GM10266 (cell line): ENCODE data around the gene WDR91.

Experiments used
- DNase-seq: peaks from one replicate; pipeline ENCODE4 v3.0.0; 2012; ENCODE audit errors: extremely low spot score
- CTCF ChIP-seq: IDR thresholded peaks from 2 replicates; pipeline ENCODE4 v1.5.1; 2012; ENCODE audit warnings: mild to moderate bottlenecking, low read depth; ENCODE audit not compliant: control insufficient read depth, insufficient read depth; ENCODE audit errors: missing control alignments

WDR91 gene

GRCh38 chr7:135164357-135165061 lies 46.8 kb downstream of the WDR91 start:
- no peak for DNase-seq
- no peak for TF ChIP-seq CTCF

GRCh38 chr7:135162382-135163001 lies 48.8 kb downstream of the WDR91 start:
- DNase-seq = no peak
- TF ChIP-seq CTCF = no peak

- DNase-seq = no peak
- TF ChIP-seq CTCF = no peak
Observed at GRCh38 chr7:135161669-135162068, 49.7 kb downstream of the WDR91 start.

GRCh38 chr7:135160858-135161653 lies 50.3 kb downstream of the WDR91 start:
- no peak for DNase-seq
- no peak for TF ChIP-seq CTCF

GRCh38 chr7:135160098-135160857 lies 51.0 kb downstream of the WDR91 start:
- DNase-seq = no peak
- no peak for TF ChIP-seq CTCF

GRCh38 chr7:135159359-135160085 lies 51.8 kb downstream of the WDR91 start:
- DNase-seq = no peak

More at GRCh38 chr7:135159359-135160085, 51.8 kb downstream of the WDR91 start:
- TF ChIP-seq CTCF = no peak
